SU-DHL-6 (cell line): ENCODE data around the gene GOPC.

Source experiments
- H2AFZ ChIP-seq: fragments of 200-600 bp; sonication (generic); 2 replicates; pipeline ENCODE4 v1.6.1; 2014; ENCODE audit warnings: low read depth, mild to moderate bottlenecking, moderate library complexity, mixed read lengths, antibody characterized with exemption, low read length; ENCODE audit not compliant: severe bottlenecking
- H3F3A ChIP-seq: fragments of 200-600 bp; shearing (Covaris generic); 2 replicates; pipeline ENCODE4 v1.6.0; 2016; ENCODE audit warnings: antibody characterized with exemption, mild to moderate bottlenecking; ENCODE audit not compliant: insufficient read depth
- H3K27ac ChIP-seq: fragments of 200-600 bp; sonication (generic); 2 replicates; pipeline ENCODE4 v1.5.1; 2016; ENCODE audit warnings: low read depth, mild to moderate bottlenecking, low read length, moderate library complexity, mixed read lengths
- H3K27me3 ChIP-seq: fragments of 200-600 bp; sonication (generic), shearing (Covaris generic); 2 replicates; pipeline ENCODE4 v1.6.0; 2014; ENCODE audit warnings: mild to moderate bottlenecking, low read length
- H3K36me3 ChIP-seq: fragments of 200-600 bp; sonication (generic); 2 replicates; pipeline ENCODE4 v1.6.1; 2014; ENCODE audit warnings: mild to moderate bottlenecking, low read length, mixed read lengths
- H3K4me2 ChIP-seq: fragments of 300-600, 200-600 bp; shearing (Covaris generic), sonication (generic); 2 replicates; pipeline ENCODE4 v1.6.0; 2014; ENCODE audit warnings: low read length, low read depth, mild to moderate bottlenecking; ENCODE audit not compliant: poor library complexity, severe bottlenecking
- H3K4me3 ChIP-seq: fragments of 200-600 bp; sonication (generic); 2 replicates; pipeline ENCODE4 v1.5.1; 2014; ENCODE audit warnings: antibody characterized with exemption, low read length, mild to moderate bottlenecking, mixed read lengths; ENCODE audit not compliant: insufficient read depth, poor library complexity, severe bottlenecking
- H3K79me2 ChIP-seq: fragments of 200-600 bp; sonication (generic); 2 replicates; pipeline ENCODE4 v1.6.1; 2014; ENCODE audit warnings: mild to moderate bottlenecking, low read length, moderate library complexity; ENCODE audit not compliant: insufficient read depth
- H3K9ac ChIP-seq: fragments of 200-600 bp; sonication (generic); 2 replicates; pipeline ENCODE4 v1.7.0; 2014; ENCODE audit warnings: mild to moderate bottlenecking, low read length
- H3K9me2 ChIP-seq: fragments of 200-600 bp; sonication (generic); replicated peaks from 2 replicates; pipeline ENCODE4 v1.6.1; 2014; ENCODE audit warnings: low read length; ENCODE audit not compliant: insufficient read depth
- H3K9me3 ChIP-seq: fragments of 200-600 bp; sonication (generic); 2 replicates; pipeline ENCODE4 v1.6.1; 2014; ENCODE audit warnings: low read length, mixed read lengths; ENCODE audit not compliant: insufficient read depth
- H4K20me1 ChIP-seq: fragments of 200-600 bp; sonication (generic); 2 replicates; pipeline ENCODE4 v1.6.1; 2014; ENCODE audit warnings: low read depth, mild to moderate bottlenecking, antibody characterized with exemption, low read length, moderate library complexity, mixed read lengths
- CTCF ChIP-seq: fragments of 200-600 bp; sonication (generic); IDR thresholded peaks from one replicate; pipeline ENCODE4 v1.5.1; 2017; ENCODE audit warnings: antibody characterized with exemption, mild to moderate bottlenecking, low read length, moderate library complexity; ENCODE audit not compliant: insufficient read depth, poor library complexity, severe bottlenecking
- EZH2phosphoT487 ChIP-seq: fragments of 200-600 bp; sonication (generic), shearing (Covaris generic); conservative IDR thresholded peaks from 2 replicates; pipeline ENCODE4 v1.6.1; 2018; ENCODE audit warnings: mild to moderate bottlenecking, antibody characterized with exemption, low read length, moderate library complexity, mixed read lengths

Gene GOPC

GRCh38 chr6:117547688-117548621, 54.4 kb downstream of the GOPC start:
- no peak overlapping the region for H3K4me2 ChIP-seq
- H4K20me1 ChIP-seq = no peaks in the 10 kb centered on the region
- H3F3A ChIP-seq = no peaks in the 10 kb centered on the region
- no peak overlapping the region for H3K27ac ChIP-seq
- H3K36me3 ChIP-seq = no peaks in the 10 kb centered on the region
- TF ChIP-seq EZH2phosphoT487 = no peak
- no peak for TF ChIP-seq CTCF
- H3K9me3 ChIP-seq = no peaks in the 10 kb centered on the region
- no peak overlapping the region for H3K4me3 ChIP-seq
- no peak overlapping the region for H2AFZ ChIP-seq
- no peak overlapping the region for H3K9ac ChIP-seq
- H3K27me3 ChIP-seq = no peaks in the 10 kb centered on the region
- no peaks in the 10 kb centered on the region for H3K9me2 ChIP-seq
- no peaks in the 10 kb centered on the region for H3K79me2 ChIP-seq

- Histone ChIP-seq H3K4me2 (no peak overlapping the region), H3K9me2 (no peaks in the 10 kb centered on the region), H3F3A (no peaks in the 10 kb centered on the region), H3K36me3 (no peaks in the 10 kb centered on the region), H3K9ac (no peak overlapping the region), H3K79me2 (no peaks in the 10 kb centered on the region), H2AFZ (no peak overlapping the region), H3K9me3 (no peaks in the 10 kb centered on the region), H3K27me3 (no peaks in the 10 kb centered on the region), H3K27ac (no peak overlapping the region), H3K4me3 (no peak overlapping the region), H4K20me1 (no peaks in the 10 kb centered on the region)
- TF ChIP-seq CTCF (no peak), EZH2phosphoT487 (no peak)
These were observed 55.6 kb downstream of the GOPC start for GRCh38 chr6:117546674-117547073.

GRCh38 chr6:117545161-117545595, 57.1 kb downstream of the GOPC start:
- Histone ChIP-seq H3K4me2 (no peak overlapping the region), H3F3A (no peaks in the 10 kb centered on the region), H3K27ac (no peak overlapping the region), H3K79me2 (no peaks in the 10 kb centered on the region), H4K20me1 (no peaks in the 10 kb centered on the region), H3K36me3 (no peaks in the 10 kb centered on the region), H3K9ac (no peak overlapping the region), H3K4me3 (no peak overlapping the region), H3K9me3 (no peaks in the 10 kb centered on the region), H2AFZ (no peak overlapping the region), H3K27me3 (no peaks in the 10 kb centered on the region), H3K9me2 (no peaks in the 10 kb centered on the region)
- no peak for TF ChIP-seq CTCF
- TF ChIP-seq EZH2phosphoT487 = no peak
